Measurements from ENCODE around the gene TEKT5.

- TF ChIP-seq PKNOX1 (IDR thresholded peaks at IDR 0.05) = no peak
- TF ChIP-seq CHD2 (IDR thresholded peaks at IDR 0.05; ENCODE audit: low read depth, low read length) = no peak
- no peak for TF ChIP-seq EZH2 (IDR thresholded peaks at IDR 0.05; ENCODE audit: borderline replicate concordance, low read depth, low read length)
- no peak for TF ChIP-seq PPARD (CRISPR knock-in tag; IDR thresholded peaks at IDR 0.05)
- TF ChIP-seq SP1 (CRISPR knock-in tag; IDR thresholded peaks at IDR 0.05) = no peak
- no peak for TF ChIP-seq E2F6 (IDR thresholded peaks at IDR 0.05; ENCODE audit: borderline replicate concordance in 1 of 2, extremely low read depth in 1 of 2, insufficient read depth in 1 of 2, insufficient read length in 1 of 2, low read depth in 1 of 2, low read length in 1 of 2, poor library complexity in 1 of 2, severe bottlenecking in 1 of 2)
- TF ChIP-seq FOXJ2 (tag; IDR thresholded peaks at IDR 0.05) = no peak
- TF ChIP-seq SMAD3 (CRISPR knock-in tag; conservative IDR thresholded peaks at IDR 0.05) = no peak
- TF ChIP-seq MLX (CRISPR knock-in tag; conservative IDR thresholded peaks at IDR 0.05) = no peak
- TF ChIP-seq RBM17 (IDR thresholded peaks at IDR 0.05; ENCODE audit: borderline replicate concordance, low read depth, low read length) = no peak
Observed at GRCh38 chr16:10641953-10642949, 52.5 kb downstream of the TEKT5 start.
